Neural cell (in vitro differentiated cells): ENCODE results near the gene ZNF175.

Experiments used
- EP300 ChIP-seq: fragments of 450-650 bp; conservative IDR thresholded peaks from 2 replicates; pipeline ENCODE4 v1.6.1; 2014; ENCODE audit warnings: antibody characterized with exemption, mild to moderate bottlenecking, moderate library complexity; ENCODE audit not compliant: poor library complexity, severe bottlenecking
- EZH2 ChIP-seq: fragments of 200-600, 300-800 bp; shearing (Covaris generic), sonication (generic); IDR thresholded peaks from 2 replicates; pipeline ENCODE4 v1.6.1; 2014; ENCODE audit warnings: antibody characterized with exemption, low read length, borderline replicate concordance, mild to moderate bottlenecking; ENCODE audit not compliant: insufficient read depth, poor library complexity, severe bottlenecking
- POLR2AphosphoS5 ChIP-seq: IDR thresholded peaks from 2 replicates; pipeline ENCODE4 v1.6.1; 2012
- RAD21 ChIP-seq: fragments of 450-650 bp; conservative IDR thresholded peaks from 2 replicates; pipeline ENCODE4 v1.6.1; 2014; ENCODE audit warnings: antibody characterized with exemption, mild to moderate bottlenecking, moderate library complexity
- SMC3 ChIP-seq: fragments of 450-650 bp; conservative IDR thresholded peaks from 2 replicates; pipeline ENCODE4 v1.6.1; 2014; ENCODE audit warnings: antibody characterized with exemption, mild to moderate bottlenecking, moderate library complexity; ENCODE audit not compliant: poor library complexity
- TAF1 ChIP-seq: IDR thresholded peaks from 2 replicates; pipeline ENCODE4 v1.6.1; 2012; ENCODE audit warnings: low read depth
- TF ChIP-seq, protein P1 (sequence below): fragments of 450-650 bp; IDR thresholded peaks from 2 replicates; pipeline ENCODE4 v1.5.1; 2014; ENCODE audit warnings: antibody characterized with exemption, mild to moderate bottlenecking, moderate library complexity; ENCODE audit not compliant: poor library complexity, severe bottlenecking
- TF ChIP-seq, protein P2 (sequence below): IDR thresholded peaks from 2 replicates; pipeline ENCODE4 v1.6.1; 2012; ENCODE audit warnings: borderline replicate concordance

DNA sequence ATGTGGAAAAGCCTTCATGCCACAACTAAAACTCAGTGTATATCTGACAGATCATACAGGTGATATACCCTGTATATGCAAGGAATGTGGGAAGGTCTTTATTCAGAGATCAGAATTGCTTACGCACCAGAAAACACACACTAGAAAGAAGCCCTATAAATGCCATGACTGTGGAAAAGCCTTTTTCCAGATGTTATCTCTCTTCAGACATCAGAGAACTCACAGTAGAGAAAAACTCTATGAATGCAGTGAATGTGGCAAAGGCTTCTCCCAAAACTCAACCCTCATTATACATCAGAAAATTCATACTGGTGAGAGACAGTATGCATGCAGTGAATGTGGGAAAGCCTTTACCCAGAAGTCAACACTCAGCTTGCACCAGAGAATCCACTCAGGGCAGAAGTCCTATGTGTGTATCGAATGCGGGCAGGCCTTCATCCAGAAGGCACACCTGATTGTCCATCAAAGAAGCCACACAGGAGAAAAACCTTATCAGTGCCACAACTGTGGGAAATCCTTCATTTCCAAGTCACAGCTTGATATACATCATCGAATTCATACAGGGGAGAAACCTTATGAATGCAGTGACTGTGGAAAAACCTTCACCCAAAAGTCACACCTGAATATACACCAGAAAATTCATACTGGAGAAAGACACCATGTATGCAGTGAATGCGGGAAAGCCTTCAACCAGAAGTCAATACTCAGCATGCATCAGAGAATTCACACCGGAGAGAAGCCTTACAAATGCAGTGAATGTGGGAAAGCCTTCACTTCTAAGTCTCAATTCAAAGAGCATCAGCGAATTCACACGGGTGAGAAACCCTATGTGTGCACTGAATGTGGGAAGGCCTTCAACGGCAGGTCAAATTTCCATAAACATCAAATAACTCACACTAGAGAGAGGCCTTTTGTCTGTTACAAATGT is 16.4 kb downstream of the ZNF175 start:
- TF ChIP-seq, protein P1, sequence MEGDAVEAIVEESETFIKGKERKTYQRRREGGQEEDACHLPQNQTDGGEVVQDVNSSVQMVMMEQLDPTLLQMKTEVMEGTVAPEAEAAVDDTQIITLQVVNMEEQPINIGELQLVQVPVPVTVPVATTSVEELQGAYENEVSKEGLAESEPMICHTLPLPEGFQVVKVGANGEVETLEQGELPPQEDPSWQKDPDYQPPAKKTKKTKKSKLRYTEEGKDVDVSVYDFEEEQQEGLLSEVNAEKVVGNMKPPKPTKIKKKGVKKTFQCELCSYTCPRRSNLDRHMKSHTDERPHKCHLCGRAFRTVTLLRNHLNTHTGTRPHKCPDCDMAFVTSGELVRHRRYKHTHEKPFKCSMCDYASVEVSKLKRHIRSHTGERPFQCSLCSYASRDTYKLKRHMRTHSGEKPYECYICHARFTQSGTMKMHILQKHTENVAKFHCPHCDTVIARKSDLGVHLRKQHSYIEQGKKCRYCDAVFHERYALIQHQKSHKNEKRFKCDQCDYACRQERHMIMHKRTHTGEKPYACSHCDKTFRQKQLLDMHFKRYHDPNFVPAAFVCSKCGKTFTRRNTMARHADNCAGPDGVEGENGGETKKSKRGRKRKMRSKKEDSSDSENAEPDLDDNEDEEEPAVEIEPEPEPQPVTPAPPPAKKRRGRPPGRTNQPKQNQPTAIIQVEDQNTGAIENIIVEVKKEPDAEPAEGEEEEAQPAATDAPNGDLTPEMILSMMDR = no peak
- TF ChIP-seq EZH2 (no peak), SMC3 (no peak), EP300 (no peak), TAF1 (no peak), POLR2AphosphoS5 (no peak), RAD21 (no peak)
- TF ChIP-seq, protein P2, sequence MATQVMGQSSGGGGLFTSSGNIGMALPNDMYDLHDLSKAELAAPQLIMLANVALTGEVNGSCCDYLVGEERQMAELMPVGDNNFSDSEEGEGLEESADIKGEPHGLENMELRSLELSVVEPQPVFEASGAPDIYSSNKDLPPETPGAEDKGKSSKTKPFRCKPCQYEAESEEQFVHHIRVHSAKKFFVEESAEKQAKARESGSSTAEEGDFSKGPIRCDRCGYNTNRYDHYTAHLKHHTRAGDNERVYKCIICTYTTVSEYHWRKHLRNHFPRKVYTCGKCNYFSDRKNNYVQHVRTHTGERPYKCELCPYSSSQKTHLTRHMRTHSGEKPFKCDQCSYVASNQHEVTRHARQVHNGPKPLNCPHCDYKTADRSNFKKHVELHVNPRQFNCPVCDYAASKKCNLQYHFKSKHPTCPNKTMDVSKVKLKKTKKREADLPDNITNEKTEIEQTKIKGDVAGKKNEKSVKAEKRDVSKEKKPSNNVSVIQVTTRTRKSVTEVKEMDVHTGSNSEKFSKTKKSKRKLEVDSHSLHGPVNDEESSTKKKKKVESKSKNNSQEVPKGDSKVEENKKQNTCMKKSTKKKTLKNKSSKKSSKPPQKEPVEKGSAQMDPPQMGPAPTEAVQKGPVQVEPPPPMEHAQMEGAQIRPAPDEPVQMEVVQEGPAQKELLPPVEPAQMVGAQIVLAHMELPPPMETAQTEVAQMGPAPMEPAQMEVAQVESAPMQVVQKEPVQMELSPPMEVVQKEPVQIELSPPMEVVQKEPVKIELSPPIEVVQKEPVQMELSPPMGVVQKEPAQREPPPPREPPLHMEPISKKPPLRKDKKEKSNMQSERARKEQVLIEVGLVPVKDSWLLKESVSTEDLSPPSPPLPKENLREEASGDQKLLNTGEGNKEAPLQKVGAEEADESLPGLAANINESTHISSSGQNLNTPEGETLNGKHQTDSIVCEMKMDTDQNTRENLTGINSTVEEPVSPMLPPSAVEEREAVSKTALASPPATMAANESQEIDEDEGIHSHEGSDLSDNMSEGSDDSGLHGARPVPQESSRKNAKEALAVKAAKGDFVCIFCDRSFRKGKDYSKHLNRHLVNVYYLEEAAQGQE = no peak
